Measurements from ENCODE around the gene RLBP1.

Gene RLBP1

DNA sequence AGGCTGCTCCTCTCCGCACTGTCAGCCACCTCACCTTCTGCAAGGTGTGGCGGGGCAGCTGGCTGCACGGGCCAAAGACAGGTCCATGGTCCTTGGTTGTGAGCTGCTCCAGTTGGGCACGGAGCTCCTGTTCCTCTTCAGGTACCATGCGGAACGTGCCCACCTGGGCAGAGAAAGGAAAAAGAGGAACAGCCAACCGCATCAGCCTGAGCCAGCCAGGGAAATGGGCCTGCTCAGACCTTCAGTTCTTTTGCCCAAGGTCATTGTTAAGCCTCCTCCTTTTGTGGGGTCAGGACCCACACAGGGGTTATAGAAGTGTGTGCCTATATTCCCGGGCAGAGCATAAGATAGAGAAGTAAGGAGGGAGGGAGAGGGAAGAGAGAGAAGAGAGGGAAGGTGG, 2.8 kb downstream of the RLBP1 start:
- Histone ChIP-seq H3K79me2 (ENCODE audit: low read length) (no peaks in the 10 kb centered on the region), H3K27ac (ENCODE audit: low read length) (no peak overlapping the region), H3K9ac (ENCODE audit: low read length) (no peak overlapping the region), H3K9me3 (ENCODE audit: insufficient read depth, low read length) (no peaks in the 10 kb centered on the region), H4K20me1 (ENCODE audit: insufficient read depth, low read length) (no peaks in the 10 kb centered on the region), H3K4me3 (ENCODE audit: low read length) (no peak overlapping the region), H2AFZ (ENCODE audit: low read depth, low read length) (no peak overlapping the region), H3K36me3 (replicated peaks; ENCODE audit: low read depth, low read length) (no peaks in the 10 kb centered on the region), H3K4me2 (ENCODE audit: low read length) (no peak overlapping the region), H3K27me3 (ENCODE audit: low read depth, low read length) (no peaks in the 10 kb centered on the region; the same call in 1 of the 2 replicates), H3K4me1 (ENCODE audit: low read length) (no peaks in the 10 kb centered on the region)
- no peak for TF ChIP-seq EZH2phosphoT487 (IDR thresholded peaks at IDR 0.05; ENCODE audit: low read depth)
- TF ChIP-seq, protein P1, sequence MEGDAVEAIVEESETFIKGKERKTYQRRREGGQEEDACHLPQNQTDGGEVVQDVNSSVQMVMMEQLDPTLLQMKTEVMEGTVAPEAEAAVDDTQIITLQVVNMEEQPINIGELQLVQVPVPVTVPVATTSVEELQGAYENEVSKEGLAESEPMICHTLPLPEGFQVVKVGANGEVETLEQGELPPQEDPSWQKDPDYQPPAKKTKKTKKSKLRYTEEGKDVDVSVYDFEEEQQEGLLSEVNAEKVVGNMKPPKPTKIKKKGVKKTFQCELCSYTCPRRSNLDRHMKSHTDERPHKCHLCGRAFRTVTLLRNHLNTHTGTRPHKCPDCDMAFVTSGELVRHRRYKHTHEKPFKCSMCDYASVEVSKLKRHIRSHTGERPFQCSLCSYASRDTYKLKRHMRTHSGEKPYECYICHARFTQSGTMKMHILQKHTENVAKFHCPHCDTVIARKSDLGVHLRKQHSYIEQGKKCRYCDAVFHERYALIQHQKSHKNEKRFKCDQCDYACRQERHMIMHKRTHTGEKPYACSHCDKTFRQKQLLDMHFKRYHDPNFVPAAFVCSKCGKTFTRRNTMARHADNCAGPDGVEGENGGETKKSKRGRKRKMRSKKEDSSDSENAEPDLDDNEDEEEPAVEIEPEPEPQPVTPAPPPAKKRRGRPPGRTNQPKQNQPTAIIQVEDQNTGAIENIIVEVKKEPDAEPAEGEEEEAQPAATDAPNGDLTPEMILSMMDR (IDR thresholded peaks at IDR 0.05; ENCODE audit: low read depth, low read length), result no peak

DNA sequence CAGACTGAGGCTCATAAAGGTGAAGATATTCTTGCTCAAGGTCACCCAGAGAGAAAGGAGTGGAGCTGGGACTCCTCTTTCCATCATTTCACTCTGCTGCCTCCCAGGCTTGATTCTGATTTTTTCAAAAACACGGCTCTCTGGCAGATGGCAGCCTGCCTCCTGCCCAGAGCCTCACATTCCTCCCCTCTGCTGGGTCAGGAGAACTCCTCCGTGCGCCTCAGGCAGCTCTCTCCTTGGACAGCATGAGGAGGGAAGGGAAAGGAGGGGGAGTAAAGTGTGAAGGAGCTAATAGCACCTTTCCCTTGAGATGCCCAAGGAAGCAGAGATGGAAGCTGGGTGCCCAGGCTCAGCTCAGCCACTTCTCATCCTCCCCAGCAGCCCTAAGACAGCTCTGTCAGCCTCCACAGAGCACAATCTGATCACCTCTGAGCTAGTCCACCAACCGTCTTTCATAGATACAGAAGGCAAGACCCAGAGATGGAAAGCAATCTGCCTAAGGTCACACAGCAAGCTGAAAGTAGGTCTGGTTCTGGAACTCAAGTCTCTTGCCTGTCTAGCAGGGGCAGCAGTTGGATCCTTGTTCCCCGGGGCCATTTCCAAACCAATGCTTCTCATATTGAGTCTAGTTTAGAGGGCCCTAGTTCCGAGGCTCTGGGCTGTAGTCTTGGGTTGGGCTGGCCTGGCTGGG, 3.5 kb downstream of the RLBP1 start:
- no peaks in the 10 kb centered on the region for H3K79me2 ChIP-seq (ENCODE audit: low read length)
- no peak overlapping the region for H2AFZ ChIP-seq (ENCODE audit: low read depth, low read length)
- no peaks in the 10 kb centered on the region for H3K36me3 ChIP-seq (replicated peaks; ENCODE audit: low read depth, low read length)
- H3K4me3 ChIP-seq (ENCODE audit: low read length), result no peak overlapping the region
- H3K4me2 ChIP-seq (ENCODE audit: low read length), result no peak overlapping the region
- no peak overlapping the region for H3K9ac ChIP-seq (ENCODE audit: low read length)
- no peaks in the 10 kb centered on the region; the same call in 1 of the 2 replicates for H3K27me3 ChIP-seq (ENCODE audit: low read depth, low read length)
- no peak for TF ChIP-seq EZH2phosphoT487 (IDR thresholded peaks at IDR 0.05; ENCODE audit: low read depth)
- H3K4me1 ChIP-seq (ENCODE audit: low read length), result no peaks in the 10 kb centered on the region
- no peak overlapping the region for H3K27ac ChIP-seq (ENCODE audit: low read length)
- H4K20me1 ChIP-seq (ENCODE audit: insufficient read depth, low read length), result no peaks in the 10 kb centered on the region
- H3K9me3 ChIP-seq (ENCODE audit: insufficient read depth, low read length), result no peaks in the 10 kb centered on the region

DNA sequence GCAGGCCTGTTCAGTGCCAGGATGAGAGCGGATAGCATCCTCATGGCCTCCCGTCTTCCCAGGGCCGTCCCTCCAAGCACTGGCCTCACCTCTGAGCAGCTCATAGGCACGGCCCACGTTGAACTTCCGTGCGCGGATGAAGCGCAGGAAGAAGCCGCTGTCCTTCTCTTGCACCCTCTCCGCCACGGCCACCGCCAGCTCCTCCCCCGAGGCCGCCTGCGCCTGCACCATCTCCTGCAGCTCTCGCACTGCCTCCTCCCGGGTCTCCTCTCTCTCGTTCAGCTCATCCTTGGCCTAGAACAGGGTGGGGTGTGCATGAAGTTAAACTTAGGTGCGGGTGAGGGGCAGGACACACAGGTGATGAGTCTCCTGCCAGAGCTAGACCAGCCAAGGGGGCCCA, 4.3 kb downstream of the RLBP1 start:
- H3K79me2 ChIP-seq (ENCODE audit: low read length), result no peaks in the 10 kb centered on the region
- no peaks in the 10 kb centered on the region; the same call in 1 of the 2 replicates for H3K27me3 ChIP-seq (ENCODE audit: low read depth, low read length)
- TF ChIP-seq, protein P1 (IDR thresholded peaks at IDR 0.05; ENCODE audit: low read depth, low read length), result no peak
- TF ChIP-seq EZH2phosphoT487 (IDR thresholded peaks at IDR 0.05; ENCODE audit: low read depth), result no peak
- H3K9me3 ChIP-seq (ENCODE audit: insufficient read depth, low read length), result no peaks in the 10 kb centered on the region
- H3K4me3 ChIP-seq (ENCODE audit: low read length), result no peak overlapping the region
- H2AFZ ChIP-seq (ENCODE audit: low read depth, low read length), result no peak overlapping the region
- H3K4me1 ChIP-seq (ENCODE audit: low read length), result no peaks in the 10 kb centered on the region
- H3K27ac ChIP-seq (ENCODE audit: low read length), result no peak overlapping the region
- H4K20me1 ChIP-seq (ENCODE audit: insufficient read depth, low read length), result no peaks in the 10 kb centered on the region
- no peaks in the 10 kb centered on the region for H3K36me3 ChIP-seq (replicated peaks; ENCODE audit: low read depth, low read length)
- no peak overlapping the region for H3K4me2 ChIP-seq (ENCODE audit: low read length)
- no peak overlapping the region for H3K9ac ChIP-seq (ENCODE audit: low read length)

DNA sequence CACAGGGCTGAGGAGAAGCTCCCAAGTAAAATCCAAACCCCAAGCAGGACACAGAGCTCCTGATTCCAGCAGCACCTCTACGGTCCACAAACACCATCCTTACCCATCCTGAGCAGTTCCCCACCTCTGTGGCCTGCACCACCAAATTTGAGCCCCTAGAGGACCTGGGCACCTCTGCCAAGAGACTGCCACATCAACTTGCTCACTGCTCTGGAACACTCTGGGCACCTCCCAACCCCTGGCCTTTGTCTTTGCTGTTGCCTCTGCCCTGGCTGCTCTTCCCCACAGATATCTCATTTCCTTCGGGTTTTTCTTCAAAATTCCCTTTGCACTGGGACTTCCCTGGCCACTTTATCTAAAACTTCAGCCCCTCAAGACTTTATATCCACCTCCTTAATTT, 5.8 kb downstream of the RLBP1 start:
- H3K27ac ChIP-seq (ENCODE audit: low read length), result no peak overlapping the region
- H3K9me3 ChIP-seq (ENCODE audit: insufficient read depth, low read length), result no peaks in the 10 kb centered on the region
- no peak overlapping the region for H3K9ac ChIP-seq (ENCODE audit: low read length)
- no peaks in the 10 kb centered on the region for H3K4me1 ChIP-seq (ENCODE audit: low read length)
- H3K27me3 ChIP-seq (ENCODE audit: low read depth, low read length), result no peaks in the 10 kb centered on the region; the same call in 1 of the 2 replicates
- H3K4me3 ChIP-seq (ENCODE audit: low read length), result no peak overlapping the region
- TF ChIP-seq, protein P1 (IDR thresholded peaks at IDR 0.05; ENCODE audit: low read depth, low read length), result no peak
- no peak for TF ChIP-seq EZH2phosphoT487 (IDR thresholded peaks at IDR 0.05; ENCODE audit: low read depth)
- H4K20me1 ChIP-seq (ENCODE audit: insufficient read depth, low read length), result no peaks in the 10 kb centered on the region
- H3K79me2 ChIP-seq (ENCODE audit: low read length), result no peaks in the 10 kb centered on the region
- H3K36me3 ChIP-seq (replicated peaks; ENCODE audit: low read depth, low read length), result no peaks in the 10 kb centered on the region
- H3K4me2 ChIP-seq (ENCODE audit: low read length), result no peak overlapping the region
- H2AFZ ChIP-seq (ENCODE audit: low read depth, low read length), result no peak overlapping the region
